Esophagus muscularis mucosa (tissue), 4 donors: ENCODE results near the gene CHCHD6. TPM values are rescaled to one million over a fixed set of nuclear protein-coding genes. Genes with fewer than 3 reads are reported as not detected.

Source experiments
- DNase-seq: peaks from one replicate; pipeline ENCODE4 v3.0.0-alpha.2; 2017; ENCODE audit errors: extremely low spot score
- H3K27ac ChIP-seq, 4 donors: fragments of 200-600 bp; sonication (generic); replicated peaks in 1 of 4; 1 replicate in 3 of 4; 2 replicates in 1 of 4; pipeline ENCODE4 v1.5.1; 2016 to 2019; ENCODE audit warnings: mild to moderate bottlenecking in 1 of 4
- H3K27me3 ChIP-seq, 4 donors: fragments of 200-600 bp; sonication (generic); one replicate each; pipeline versions ENCODE4 v1.5.1 to v1.6.0; 2016 to 2019
- H3K36me3 ChIP-seq, 4 donors: fragments of 200-600 bp; sonication (generic); one replicate each; pipeline ENCODE4 v1.5.1; 2016 to 2019
- H3K4me1 ChIP-seq, 4 donors: fragments of 200-600 bp; sonication (generic); one replicate each; pipeline ENCODE4 v1.5.1; 2016 to 2019
- H3K4me3 ChIP-seq, 4 donors: fragments of 200-600 bp; sonication (generic); 1 replicate in 2 of 4; 2 replicates in 2 of 4; pipeline ENCODE4 v1.5.1; 2016 to 2019; ENCODE audit warnings: mild to moderate bottlenecking in 4 of 4, moderate library complexity in 1 of 4
- H3K9me3 ChIP-seq, 4 donors: fragments of 200-600 bp; sonication (generic); 1 replicate in 3 of 4; 2 replicates in 1 of 4; pipeline ENCODE4 v1.5.1; 2016 to 2019
- EP300 ChIP-seq: sonication (generic); formaldehyde crosslinking; IDR thresholded peaks from one replicate; pipeline ENCODE4 v1.6.1; 2017; ENCODE audit warnings: antibody characterized with exemption
- POLR2A ChIP-seq: fragments of 450-650 bp; IDR thresholded peaks from one replicate; pipeline ENCODE4 v1.6.1; 2017; ENCODE audit warnings: antibody characterized with exemption, moderate library complexity, mild to moderate bottlenecking, low read depth
- POLR2AphosphoS5 ChIP-seq, 2 donors: sonication (generic); formaldehyde crosslinking; IDR thresholded peaks; one replicate each; pipeline ENCODE4 v1.6.1; 2017; ENCODE audit warnings: antibody characterized with exemption in 2 of 2
- WGBS: methylation state at CpG from one replicate; pipeline ENCODE4 v1.1.5; 2018; 5-methylcytosine and 5-hydroxymethylcytosine counted together
- intact Hi-C: fragments of 100-400 bp; cut with DNase I; formaldehyde crosslinking; loops from one replicate; pipeline ENCODE4 v1.15.1; 2023
- total RNA-seq, 4 donors: library from RNA; depleted of rRNA; stranded (reverse); fragments of >200 nt; gene quantifications; one replicate each; pipeline versions ENCODE4 v1.1.0 to v1.2.1, GENCODE V29; 2016
- TF ChIP-seq, protein P1 (sequence below), 3 experiments: fragments of 200-600 bp in 2 of 3; fragments of 450-650 bp in 1 of 3; sonication (generic) in 2 of 3; IDR thresholded peaks; one replicate each; pipeline ENCODE4 v1.5.1; 2017 to 2019; ENCODE audit warnings: antibody characterized with exemption in 3 of 3, mild to moderate bottlenecking in 2 of 3, moderate library complexity in 1 of 3

CHCHD6 gene
- total RNA-seq, 4 donors from 2014 or later = 10.3 to 13.4 (median 12.1) TPM

DNA sequence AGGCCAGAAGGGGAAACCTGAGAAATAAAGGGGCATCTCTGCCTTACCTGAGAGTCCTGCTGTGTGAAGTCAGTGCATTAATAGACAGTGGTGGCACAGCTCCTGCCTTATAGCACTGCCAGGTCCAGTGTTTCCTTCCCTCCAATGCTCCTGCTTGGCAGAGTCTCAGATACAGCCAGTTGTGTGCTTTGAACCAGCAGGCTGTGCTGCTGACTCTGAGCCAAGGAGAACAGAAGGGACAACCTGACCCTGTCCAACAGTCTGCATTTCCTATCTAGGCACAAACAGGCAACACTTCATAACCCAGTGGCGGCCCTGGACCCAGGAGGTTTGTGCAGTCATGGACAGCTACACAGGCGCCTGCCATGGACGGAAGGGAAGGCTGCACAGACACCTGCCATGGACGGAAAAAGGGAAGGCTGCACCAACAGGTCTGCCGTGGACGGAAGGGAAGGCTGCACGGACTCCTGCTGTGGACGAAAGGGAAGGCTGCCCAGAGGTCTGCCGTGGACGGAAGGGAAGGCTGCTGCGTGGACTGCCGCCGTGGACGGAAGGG is 245.0 kb downstream of the CHCHD6 start:
- Histone ChIP-seq H3K4me3 (no peak overlapping the region), H3K9me3 (no peaks in the 10 kb centered on the region), H3K36me3 (peaks cover 0 to 16% (median 2%) of the 10 kb centered on the region in 4 donors), H3K27me3 (no peaks in the 10 kb centered on the region), H3K4me1 (no peaks in the 10 kb centered on the region), H3K27ac (no peak overlapping the region)
- TF ChIP-seq EP300 (no peak), POLR2A (no peak), POLR2AphosphoS5 (IDR thresholded peaks at IDR 0.05) (no peak)
- TF ChIP-seq, protein P1, sequence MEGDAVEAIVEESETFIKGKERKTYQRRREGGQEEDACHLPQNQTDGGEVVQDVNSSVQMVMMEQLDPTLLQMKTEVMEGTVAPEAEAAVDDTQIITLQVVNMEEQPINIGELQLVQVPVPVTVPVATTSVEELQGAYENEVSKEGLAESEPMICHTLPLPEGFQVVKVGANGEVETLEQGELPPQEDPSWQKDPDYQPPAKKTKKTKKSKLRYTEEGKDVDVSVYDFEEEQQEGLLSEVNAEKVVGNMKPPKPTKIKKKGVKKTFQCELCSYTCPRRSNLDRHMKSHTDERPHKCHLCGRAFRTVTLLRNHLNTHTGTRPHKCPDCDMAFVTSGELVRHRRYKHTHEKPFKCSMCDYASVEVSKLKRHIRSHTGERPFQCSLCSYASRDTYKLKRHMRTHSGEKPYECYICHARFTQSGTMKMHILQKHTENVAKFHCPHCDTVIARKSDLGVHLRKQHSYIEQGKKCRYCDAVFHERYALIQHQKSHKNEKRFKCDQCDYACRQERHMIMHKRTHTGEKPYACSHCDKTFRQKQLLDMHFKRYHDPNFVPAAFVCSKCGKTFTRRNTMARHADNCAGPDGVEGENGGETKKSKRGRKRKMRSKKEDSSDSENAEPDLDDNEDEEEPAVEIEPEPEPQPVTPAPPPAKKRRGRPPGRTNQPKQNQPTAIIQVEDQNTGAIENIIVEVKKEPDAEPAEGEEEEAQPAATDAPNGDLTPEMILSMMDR (IDR thresholded peaks at IDR 0.05) = no peak
- intact Hi-C loops = no loop called here
- DNase-seq = no peak
- WGBS = 99% methylated on average over 11 of the region's 14 CpGs

- H3K4me3 ChIP-seq = no peak overlapping the region
- H3K9me3 ChIP-seq = no peaks in the 10 kb centered on the region
- TF ChIP-seq EP300 (no peak), POLR2A (no peak), POLR2AphosphoS5 (IDR thresholded peaks at IDR 0.05) (no peak)
- TF ChIP-seq, protein P1 (IDR thresholded peaks at IDR 0.05) = no peak
- intact Hi-C loops = no loop called here
- no peak for DNase-seq
- H3K36me3 ChIP-seq = peaks cover 0 to 16% (median 2%) of the 10 kb centered on the region in 4 donors
- H3K27me3 ChIP-seq = no peaks in the 10 kb centered on the region
- 90% methylated on average over 5 of the region's 5 CpGs for WGBS
- no peaks in the 10 kb centered on the region for H3K4me1 ChIP-seq
- no peak overlapping the region for H3K27ac ChIP-seq
Measured at GRCh38 chr3:126951561-126951960, 247.5 kb downstream of the CHCHD6 start.

- intact Hi-C loops = no loop called here
- no peak for DNase-seq
- WGBS = 93% methylated on average over 10 of the region's 10 CpGs
- no peaks in the 10 kb centered on the region for H3K27me3 ChIP-seq
- H3K4me1 ChIP-seq = no peaks in the 10 kb centered on the region
- H3K4me3 ChIP-seq = no peak overlapping the region
- H3K27ac ChIP-seq = no peak overlapping the region
- H3K36me3 ChIP-seq = peaks cover 0 to 19% (median 4%) of the 10 kb centered on the region in 4 donors
- no peaks in the 10 kb centered on the region for H3K9me3 ChIP-seq
- TF ChIP-seq, protein P1 (IDR thresholded peaks at IDR 0.05) = no peak
- TF ChIP-seq EP300 = no peak
Measured at GRCh38 chr3:126952261-126952982, 248.4 kb downstream of the CHCHD6 start.

DNA sequence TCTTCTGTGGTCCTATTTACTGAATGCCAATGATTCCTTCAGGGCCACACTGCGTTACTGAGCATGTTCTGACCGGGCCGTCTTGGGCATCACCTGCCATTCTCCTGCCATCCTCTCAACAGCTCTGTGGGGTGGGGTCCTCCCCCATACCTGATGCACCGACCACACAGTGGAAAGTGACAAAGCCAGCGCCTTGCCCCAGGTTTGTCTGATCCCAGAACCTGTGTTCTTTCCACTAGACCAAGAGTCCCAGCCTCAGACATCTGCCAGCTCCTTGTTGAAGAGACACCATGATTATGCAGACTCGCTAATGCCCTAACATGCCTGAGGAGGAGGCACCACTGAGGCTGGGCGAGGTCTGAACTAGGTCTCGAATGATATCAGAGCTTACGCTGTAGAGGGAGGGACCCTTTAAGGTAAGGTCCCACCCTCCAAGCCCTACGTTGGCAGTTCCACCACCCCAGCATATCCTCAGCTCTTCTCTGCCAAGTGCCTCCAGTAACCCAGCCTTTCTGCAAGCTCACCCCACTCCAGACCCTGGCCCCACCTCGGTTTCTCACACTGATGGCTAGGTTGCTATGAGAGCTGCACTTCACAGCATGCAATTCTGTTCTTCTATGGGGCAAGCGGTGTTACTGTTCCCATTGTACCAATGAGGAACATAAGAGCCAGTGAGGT is 249.1 kb downstream of the CHCHD6 start:
- Histone ChIP-seq H3K27ac (no peak overlapping the region), H3K36me3 (peaks cover 0 to 24% (median 7%) of the 10 kb centered on the region in 4 donors), H3K4me1 (no peaks in the 10 kb centered on the region), H3K9me3 (no peaks in the 10 kb centered on the region), H3K4me3 (no peak overlapping the region), H3K27me3 (no peaks in the 10 kb centered on the region)
- 98% methylated on average over 9 of the region's 12 CpGs for WGBS
- DNase-seq = no peak
- intact Hi-C loops = no loop called here
- TF ChIP-seq POLR2A (no peak), EP300 (no peak)
- TF ChIP-seq, protein P1 (IDR thresholded peaks at IDR 0.05) = no peak
